HepG2 (cell line): ENCODE data around the gene CUTC. TPM values are rescaled to one million over a fixed set of nuclear protein-coding genes. Genes with fewer than 3 reads are reported as not detected.

Source experiments
- ATF6 ChIP-seq: sonication (generic); formaldehyde crosslinking; conservative IDR thresholded peaks from 2 replicates; pipeline ENCODE4 v1.4.0; 2020; ENCODE audit warnings: missing genetic modification reagents
- CBX5 ChIP-seq: sonication (generic); formaldehyde crosslinking; IDR thresholded peaks from 2 replicates; pipeline ENCODE4 v1.4.0; 2020; ENCODE audit warnings: missing genetic modification reagents, borderline replicate concordance
- GTF2F1 ChIP-seq: fragments of 150-350 bp; IDR thresholded peaks from 2 replicates; pipeline ENCODE4 v1.6.1; 2014; ENCODE audit warnings: low read length
- MED1 ChIP-seq: sonication (generic); formaldehyde crosslinking; IDR thresholded peaks from 2 replicates; pipeline ENCODE4 v1.4.0; 2020; ENCODE audit warnings: missing genetic modification reagents
- PATZ1 ChIP-seq: sonication (generic); formaldehyde crosslinking; IDR thresholded peaks from 2 replicates; pipeline ENCODE4 v1.4.0; 2020; ENCODE audit warnings: missing genetic modification reagents
- THAP9 ChIP-seq: sonication (generic); formaldehyde crosslinking; IDR thresholded peaks from 2 replicates; pipeline ENCODE4; 2020; ENCODE audit warnings: missing genetic modification reagents, mild to moderate bottlenecking, borderline replicate concordance
- ZBTB40 ChIP-seq, 2 experiments: fragments of 450-650 bp in 1 of 2; sonication (generic) in 1 of 2; formaldehyde crosslinking in 1 of 2; IDR thresholded peaks; 2 replicates each; pipeline versions ENCODE4 v1.6.1 to v1.8.0; 2016 to 2022; ENCODE audit warnings: antibody characterized with exemption in 1 of 2, mild to moderate bottlenecking in 1 of 2, missing genetic modification reagents in 1 of 2
- ZNF281 ChIP-seq: sonication (generic); formaldehyde crosslinking; IDR thresholded peaks from 2 replicates; pipeline ENCODE4 v1.4.0; 2020; ENCODE audit warnings: missing genetic modification reagents, borderline replicate concordance
- ZNF83 ChIP-seq: sonication (generic); formaldehyde crosslinking; IDR thresholded peaks from 2 replicates; pipeline ENCODE4 v1.4.0; 2020; ENCODE audit warnings: missing genetic modification reagents, mild to moderate bottlenecking, borderline replicate concordance
- polyA plus RNA-seq, 8 experiments: library from polyadenylated mRNA; depleted of rRNA in 3 of 8; stranded (reverse) in 7 of 8; unstranded in 1 of 8; fragments of >200 nt; fragmentation: Illumina TruSeq in 4 of 8; extraction: Trizol in 4 of 8; gene quantifications; 2 replicates each; pipeline versions ENCODE4 v1.2.1 to v1.2.3, GENCODE V29; 2011 to 2016; ENCODE audit warnings: low read depth in 4 of 8, missing spikeins in 1 of 8, mixed read lengths in 1 of 8; ENCODE audit not compliant: insufficient read depth in 1 of 8
- total RNA-seq, 5 experiments: library from RNA; depleted of rRNA; stranded (reverse); fragments of >200 nt; fragmentation: Illumina TruSeq; extraction: Trizol; gene quantifications; 2 replicates each; pipeline ENCODE4 v1.2.3, GENCODE V29; 2016; ENCODE audit warnings: low read depth in 1 of 5

Gene CUTC
- total and polyA plus RNA-seq, 2 of the 13 experiments (the other 11 are each of a cell fraction or from before 2014, with no cell fraction given): 22.3 to 25.8 TPM

- TF ChIP-seq ZBTB40 (IDR thresholded peaks at IDR 0.05) (no peak), ZBTB40 (CRISPR knock-in tag; IDR thresholded peaks at IDR 0.05) (no peak), PATZ1 (CRISPR knock-in tag) (0 out of 2 replicates have a peak, but pooled peaks have one; percentile 15), ZNF281 (CRISPR knock-in tag) (peak; percentile 86; the same call in 1 of the 2 replicates), ZNF83 (no peak), CBX5 (CRISPR knock-in tag) (no peak), THAP9 (CRISPR knock-in tag) (no peak), GTF2F1 (no peak), MED1 (CRISPR knock-in tag) (peak; percentile 60; the same call in 1 of the 2 replicates), ATF6 (CRISPR knock-in tag) (no peak)
Observed at GRCh38 chr10:99779335-99779734, 47.3 kb downstream of the CUTC start (continued).
